SK-MEL-5 (cell line): ENCODE data around the gene RGS1. TPM values are rescaled to one million over a fixed set of nuclear protein-coding genes. Genes with fewer than 3 reads are reported as not detected.

Experiments used
- DNase-seq: peaks from one replicate; pipeline ENCODE4 v3.0.0-alpha.2; 2016; ENCODE audit warnings: low read depth, low spot score
- in situ Hi-C: cut with HindIII; loops from 2 replicates; pipeline ENCODE4 v1.10.0; 2016; ENCODE audit warnings: low sequenced_read_pairs, high pct_unique_total_duplicates, low pct_unique_long_range_greater_than_20kb
- total RNA-seq: library from RNA; depleted of rRNA; stranded (reverse); fragments of >200 nt; shearing (Covaris generic); gene quantifications from 2 replicates; pipeline ENCODE4 v1.2.3, GENCODE V29; 2014

The RGS1 gene
- total RNA-seq, 1 experiment from 2014 or later = 0.16 TPM

DNA sequence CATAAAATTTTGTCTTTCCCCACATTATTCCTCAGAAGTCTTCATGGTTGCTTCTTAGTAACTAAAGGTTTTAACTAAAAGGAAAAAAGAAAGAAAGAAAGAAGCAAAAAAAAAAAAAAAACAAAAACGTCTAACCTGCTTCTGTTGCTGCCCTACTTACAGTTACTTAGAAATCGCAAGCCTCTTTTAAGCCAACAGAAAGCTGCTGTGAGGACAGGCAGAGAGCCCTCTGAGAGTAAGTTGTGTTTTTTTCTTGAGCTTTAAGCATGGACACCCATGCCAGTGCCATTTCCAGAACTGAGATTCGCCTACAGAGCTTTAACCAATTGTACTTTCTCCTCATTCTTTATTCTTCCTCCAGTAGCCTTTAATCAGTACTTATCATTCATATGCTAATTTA, 25.6 kb upstream of the RGS1 start:
- in situ Hi-C loops = no loop called here
- DNase-seq = no peak

DNA sequence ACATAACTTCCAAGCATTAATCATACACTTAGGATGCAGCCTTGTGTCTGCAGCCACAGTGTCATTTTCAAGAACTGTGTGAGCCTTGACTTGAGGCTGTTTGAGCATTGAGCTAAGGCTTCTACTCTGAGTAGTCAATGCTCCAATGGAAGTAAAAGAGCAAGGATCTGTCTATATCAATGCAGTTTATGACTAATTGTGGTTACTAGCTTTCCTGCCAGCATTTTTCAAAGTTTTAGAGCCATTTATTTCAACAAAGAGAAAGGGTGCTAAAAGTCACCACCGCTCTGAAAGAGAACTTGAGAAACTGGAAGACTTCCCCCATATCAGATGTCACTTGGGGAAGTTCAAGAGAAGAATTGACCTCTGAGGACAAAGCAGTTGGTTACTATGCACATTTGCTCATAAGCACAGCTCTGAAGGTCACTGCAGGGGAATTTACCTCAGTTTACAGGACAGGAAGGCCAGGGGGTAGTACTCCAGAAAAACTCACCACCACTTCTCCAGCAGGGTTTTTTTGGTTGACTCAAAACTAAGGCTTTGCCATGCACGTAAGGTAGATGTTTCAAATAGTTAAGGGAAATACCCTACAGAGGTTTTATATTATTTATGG, 24.5 kb upstream of the RGS1 start:
- in situ Hi-C loops = no loop called here
- DNase-seq = no peak

DNA sequence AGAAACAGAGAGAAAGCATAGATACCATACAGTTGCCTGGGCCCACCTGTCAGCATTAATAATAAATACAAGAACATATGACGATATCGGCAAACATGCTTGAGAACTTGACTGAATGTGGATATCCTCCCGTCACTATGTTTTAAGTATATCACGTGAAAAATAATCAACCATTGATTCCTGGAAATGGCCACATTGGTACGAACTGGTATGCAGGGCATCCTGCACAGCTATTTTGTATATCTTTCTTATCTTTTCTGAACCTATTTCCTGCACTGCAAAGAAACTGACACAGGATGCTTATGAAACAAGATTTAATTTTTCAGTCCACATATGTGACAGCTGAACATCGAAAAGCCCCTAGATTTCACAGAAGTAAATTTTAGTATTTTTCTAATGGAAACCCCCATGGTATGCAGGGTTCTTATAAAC, 22.8 kb upstream of the RGS1 start:
- in situ Hi-C loops = no loop called here

DNA sequence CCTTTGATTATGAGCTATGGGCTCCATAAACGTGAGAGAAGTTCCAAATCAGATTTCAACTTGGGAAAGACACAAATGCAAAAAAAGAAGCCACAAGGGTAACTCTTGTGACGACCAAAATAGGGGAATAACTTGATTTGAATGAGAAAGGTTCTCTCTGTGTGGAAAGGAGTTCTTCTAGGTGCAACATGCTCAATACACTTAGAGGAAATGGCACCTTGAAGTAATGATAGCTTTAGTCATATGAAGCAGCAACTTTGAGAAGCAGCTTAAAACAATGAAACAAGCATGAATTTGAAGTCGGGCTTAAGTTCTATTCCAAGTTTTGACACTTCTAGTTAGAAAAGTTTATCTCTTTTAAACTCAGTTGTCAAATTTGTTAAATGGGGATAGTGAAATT, 21.8 kb upstream of the RGS1 start:
- in situ Hi-C loops = no loop called here
- DNase-seq = no peak

More for the DNA sequence above, 22.8 kb upstream of the RGS1 start:
- DNase-seq = no peak

DNA sequence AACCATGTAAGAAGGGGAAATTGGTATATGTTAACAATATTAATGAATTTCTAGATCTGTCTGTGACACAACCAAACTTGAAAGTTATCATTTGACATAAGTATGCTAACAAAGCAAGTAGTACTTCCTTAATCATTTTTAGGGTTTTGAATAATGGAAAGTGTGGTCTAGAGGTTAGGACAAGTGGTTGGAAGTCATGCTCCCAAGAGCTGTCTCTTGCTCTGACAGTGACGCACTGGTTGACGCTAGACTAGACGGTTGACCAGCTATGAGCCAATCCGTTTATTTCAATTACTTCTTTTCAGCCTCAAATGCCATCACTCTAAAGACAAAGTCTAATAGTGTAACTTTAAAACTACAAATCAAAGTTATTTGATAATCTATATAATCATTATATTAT, 20.7 kb upstream of the RGS1 start:
- in situ Hi-C loops = no loop called here
- DNase-seq = no peak

DNA sequence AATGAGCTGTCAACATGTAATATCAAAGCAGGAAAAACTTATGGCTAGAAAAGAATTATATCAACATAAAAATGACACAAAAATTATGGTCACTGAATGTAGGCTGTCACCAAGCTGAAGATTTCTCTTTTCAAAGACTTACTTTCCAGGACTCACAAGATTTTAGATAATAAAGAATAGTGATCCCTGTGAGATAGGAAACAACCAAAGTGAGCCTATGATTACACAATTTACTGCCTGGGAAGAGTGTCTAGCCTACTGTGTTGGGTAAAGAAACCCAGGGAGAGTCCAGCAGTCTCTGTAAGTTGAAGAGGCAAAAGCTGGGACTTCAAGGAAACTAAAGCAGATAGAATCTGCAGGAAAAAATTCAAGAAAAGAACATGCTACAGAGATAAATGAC, 20.2 kb upstream of the RGS1 start:
- in situ Hi-C loops = no loop called here

DNA sequence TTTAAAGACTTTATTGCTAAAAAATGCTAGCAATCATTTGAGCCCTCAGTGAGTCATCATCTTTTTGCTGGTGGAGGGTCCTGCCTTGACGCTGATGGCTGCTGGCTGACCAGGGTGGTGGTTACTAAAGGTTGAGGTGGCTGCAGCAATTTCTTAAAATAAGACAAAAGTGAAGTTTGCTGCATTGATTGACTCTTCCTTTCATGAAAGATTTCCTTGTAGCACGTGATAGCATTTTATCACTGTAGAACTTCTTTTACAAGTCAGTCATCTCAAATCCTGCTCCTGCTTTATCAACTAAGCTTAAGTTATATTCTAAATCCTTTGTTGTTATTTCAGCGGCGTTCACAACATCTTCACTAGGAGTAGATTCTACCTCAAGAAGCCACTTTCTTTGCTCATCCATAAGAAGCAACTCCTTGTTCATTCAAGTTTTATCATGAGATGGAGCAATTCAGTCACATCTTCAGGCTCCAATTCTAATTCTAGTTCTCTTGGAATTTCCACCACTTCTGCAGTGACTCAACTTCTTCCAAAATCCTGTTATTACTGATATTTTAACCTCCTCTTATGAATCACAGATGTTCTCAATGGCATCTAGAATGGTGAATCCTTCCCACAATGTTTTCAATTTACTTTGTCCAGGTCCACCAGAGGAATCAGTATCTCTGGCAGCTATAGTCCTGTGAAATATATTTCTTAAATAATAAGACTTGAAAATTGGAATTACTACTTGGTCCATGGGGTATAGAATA, 17.6 kb upstream of the RGS1 start:
- no peak for DNase-seq
- in situ Hi-C loops = no loop called here

More for the DNA sequence above, 20.2 kb upstream of the RGS1 start:
- no peak for DNase-seq

DNA sequence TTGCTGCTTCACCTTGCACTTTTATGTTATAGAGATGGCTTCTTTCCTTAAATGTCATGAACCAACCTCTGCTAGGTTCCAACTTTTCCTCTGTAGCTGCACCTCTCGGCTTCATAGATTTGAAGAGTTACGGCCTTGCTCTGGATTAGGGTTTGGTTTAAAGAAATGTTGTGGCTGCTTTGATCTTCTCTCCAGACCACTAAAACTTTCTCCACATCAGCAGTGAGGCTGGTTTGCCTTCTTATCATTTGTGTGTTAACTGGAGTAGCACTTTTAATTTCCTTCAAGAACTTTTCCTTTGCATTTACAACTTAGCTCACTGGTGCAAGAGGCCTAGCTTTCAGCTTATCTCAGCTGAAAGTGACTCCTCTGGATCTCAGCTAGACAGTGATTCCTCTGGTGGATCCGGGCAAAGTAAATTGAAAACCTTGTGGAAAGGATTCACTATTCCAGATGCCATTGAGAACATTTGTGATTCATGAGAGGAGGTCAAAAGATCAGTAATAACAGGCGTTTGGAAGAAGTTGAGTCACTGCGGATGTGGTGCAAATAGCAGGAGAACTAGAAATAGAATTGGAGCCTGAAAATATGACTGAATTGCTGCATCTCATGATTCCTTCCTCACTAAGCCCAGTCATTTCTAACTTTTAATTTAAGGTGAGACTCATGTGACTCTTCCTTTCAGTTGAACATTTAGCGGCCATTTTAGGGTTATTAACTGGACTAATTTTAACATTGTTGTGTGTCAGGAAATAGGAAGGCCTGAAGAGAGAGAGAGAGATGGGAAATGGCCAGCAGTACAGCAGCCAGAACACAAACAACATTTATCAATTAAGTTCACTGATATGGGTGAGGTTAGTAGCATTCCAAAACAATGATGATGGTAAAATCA, 16.2 kb upstream of the RGS1 start:
- no peak for DNase-seq
- in situ Hi-C loops = no loop called here

DNA sequence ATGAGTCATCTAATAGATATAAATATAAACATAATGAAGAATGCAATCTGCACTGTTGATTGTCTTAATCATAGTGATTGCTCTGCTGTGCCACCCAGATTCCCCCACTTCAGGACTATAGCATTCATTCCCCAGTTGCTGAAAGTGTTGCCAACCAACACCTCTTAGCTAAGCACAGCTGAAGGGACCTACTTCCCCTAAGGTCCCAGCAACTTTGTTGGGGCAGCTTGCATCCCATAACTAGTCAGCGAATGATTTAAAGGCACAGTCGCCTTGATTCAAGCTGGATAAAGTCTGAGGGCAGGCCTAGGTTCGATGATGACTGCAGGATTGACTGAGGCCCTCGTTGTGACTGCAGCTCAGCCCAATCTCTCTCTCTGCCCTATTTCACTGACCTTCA, 14.3 kb upstream of the RGS1 start:
- in situ Hi-C loops = no loop called here
- DNase-seq = no peak

DNA sequence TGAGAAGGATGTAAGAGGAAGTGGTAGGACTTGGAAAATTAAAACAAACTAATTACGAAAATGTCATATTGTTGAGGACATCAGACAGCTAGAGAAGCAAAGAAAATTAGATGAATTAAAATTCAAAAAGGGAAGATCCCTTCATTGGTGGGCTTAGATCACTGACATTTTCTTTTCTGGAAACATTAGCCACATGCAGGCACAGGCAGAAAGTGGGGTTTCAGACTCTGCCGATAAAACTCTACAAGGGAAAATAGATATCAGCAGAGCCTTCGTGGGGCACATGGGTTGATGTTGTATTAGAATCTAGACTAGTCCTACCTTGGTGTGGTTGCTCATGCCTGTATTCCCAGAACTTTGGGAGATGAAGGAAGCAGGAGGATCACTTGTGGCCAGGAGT, 12.4 kb upstream of the RGS1 start:
- in situ Hi-C loops = no loop called here
- no peak for DNase-seq

DNA sequence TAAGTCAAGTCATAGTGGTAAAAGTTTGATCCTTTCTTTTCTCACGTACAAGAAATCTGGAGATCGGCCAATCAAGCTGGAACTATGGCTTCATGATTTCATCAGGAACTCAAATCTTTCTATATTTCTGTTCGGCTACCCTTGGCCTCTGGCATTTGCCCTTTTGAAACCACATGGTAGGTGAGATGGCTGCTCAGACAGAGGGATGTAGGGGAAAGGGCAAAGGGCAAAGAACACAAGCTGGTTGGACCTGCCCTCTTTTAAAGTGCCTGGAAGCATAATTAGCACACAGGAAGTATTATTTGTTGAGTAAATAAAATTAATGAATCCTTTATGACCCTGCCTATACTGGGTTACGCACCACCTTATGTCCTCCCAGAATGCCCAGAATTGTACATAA, 11.5 kb upstream of the RGS1 start:
- in situ Hi-C loops = no loop called here
- no peak for DNase-seq

DNA sequence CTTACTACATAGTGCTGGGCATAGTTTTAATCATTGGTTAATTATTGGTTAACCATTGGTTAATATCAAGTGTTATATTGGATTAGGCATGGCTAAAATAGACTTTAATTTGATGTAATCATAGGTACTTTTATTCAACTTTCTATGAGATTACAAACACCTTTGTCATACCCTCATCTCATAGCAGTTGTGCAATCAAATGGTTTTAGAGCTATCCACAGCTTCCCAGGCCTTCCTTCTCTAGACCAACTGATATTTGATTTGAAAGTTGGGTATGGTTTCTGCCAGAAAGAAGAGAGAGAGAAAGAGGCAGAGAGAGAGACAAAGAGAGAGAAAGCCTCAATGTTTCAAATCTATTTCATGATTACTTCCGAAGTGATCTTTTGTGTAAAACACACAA, 9.6 kb upstream of the RGS1 start:
- in situ Hi-C loops = no loop called here
- no peak for DNase-seq

DNA sequence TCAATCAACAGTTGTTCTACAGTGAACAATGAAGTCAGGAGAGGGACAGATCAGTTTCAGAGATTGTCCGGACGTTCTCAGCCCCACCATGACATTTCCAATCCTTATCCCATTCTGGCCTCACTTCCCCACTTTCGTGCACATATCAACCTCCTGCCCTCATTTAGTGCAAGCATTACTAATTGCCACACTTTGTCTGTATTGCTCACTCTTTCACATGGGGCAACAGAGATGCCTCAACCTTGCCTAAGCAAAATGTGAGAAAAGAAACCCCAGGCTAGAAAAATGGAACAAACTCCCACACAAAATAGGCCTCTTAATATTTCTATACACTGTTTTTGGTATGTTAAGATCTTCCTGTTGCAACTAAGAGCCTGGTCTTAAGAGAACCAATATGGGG, 8.9 kb upstream of the RGS1 start:
- DNase-seq = no peak
- in situ Hi-C loops = no loop called here

DNA sequence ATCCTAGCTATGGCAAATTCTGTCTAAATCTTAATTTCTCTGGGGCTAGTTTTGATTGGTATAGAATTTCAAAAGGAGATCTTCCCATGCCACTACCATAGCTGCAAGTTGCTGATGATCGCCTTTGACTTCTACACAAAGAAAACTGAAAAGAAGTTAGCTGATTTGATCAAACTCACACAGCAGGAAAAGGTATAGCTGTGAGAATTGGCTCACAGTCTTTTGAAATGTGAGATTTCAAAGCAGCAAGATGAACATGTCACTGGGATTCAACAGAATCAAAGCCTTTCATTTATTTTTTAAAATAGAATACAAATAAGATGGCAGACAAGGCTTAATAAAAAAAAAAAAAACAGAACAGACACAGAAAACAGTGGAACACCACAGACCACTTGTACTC, 7.5 kb upstream of the RGS1 start:
- no peak for DNase-seq
- in situ Hi-C loops = no loop called here

DNA sequence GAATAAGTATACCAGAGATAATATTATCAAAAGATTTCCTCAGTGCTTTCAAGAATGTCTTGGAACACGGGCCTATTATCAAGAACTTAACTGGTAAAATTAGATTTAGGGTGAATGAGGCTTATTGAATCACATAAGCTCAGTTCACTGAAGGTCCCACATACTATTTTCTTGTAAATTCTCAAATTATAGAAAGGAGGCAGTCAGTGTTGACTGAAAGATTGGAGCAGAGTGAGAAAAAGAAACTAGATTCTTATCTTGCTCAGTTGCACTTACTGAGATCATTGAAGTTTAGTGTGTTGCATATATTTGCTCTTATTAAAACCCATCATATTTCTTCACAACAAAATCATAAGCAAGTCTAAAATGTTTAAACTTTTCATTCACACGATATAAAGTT, 3.9 kb upstream of the RGS1 start:
- in situ Hi-C loops = no loop called here
- no peak for DNase-seq

DNA sequence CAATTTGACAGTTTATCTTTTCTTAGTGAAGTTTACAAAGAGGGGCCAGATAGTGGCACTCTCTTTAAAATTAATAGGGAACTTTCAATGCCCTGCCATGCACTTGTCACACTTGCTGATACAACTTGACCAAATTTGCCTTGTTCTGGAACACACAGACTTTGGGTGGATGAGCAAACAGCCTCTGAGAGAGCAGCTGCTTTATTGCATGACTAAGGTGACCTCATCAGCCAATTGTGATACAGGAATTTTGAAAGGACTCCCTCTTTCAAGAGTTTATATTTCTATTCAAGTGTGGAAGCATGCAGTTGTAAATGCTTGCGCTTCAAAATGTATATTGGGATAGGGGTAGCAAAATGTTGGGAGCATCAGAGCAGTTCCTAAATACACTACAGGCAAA, 2.1 kb upstream of the RGS1 start:
- no peak for DNase-seq
- in situ Hi-C loops = no loop called here

DNA sequence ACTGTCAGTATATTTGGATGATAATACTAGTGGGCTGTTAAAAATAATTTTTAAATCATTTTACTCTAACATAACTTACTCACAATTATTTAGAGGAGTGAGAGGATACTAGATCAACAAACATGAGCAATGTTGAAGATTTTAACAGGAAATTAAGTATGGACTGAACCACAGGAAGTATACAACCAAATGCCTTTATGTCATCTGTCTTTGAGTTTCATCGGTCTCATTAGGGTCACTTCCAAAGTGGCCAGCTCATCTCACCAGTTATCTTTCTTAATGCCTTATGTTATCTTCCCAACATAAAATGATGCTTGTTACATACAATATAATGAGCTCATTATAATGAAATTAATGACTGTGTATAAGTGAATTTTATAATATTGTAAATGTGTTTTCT, 1.5 kb upstream of the RGS1 start:
- DNase-seq = no peak
- in situ Hi-C loops = no loop called here
